GM19455 (cell line): ENCODE measurements around the gene CREB3L2.
"Not testable (repeated sequence)": the region's sequence is repeated elsewhere in the genome, so short reads cannot be mapped to it uniquely, and the experiment has no call there.

Experiments
- ATAC-seq: cut with Tn5 transposase; IDR thresholded peaks from one replicate; pipeline ENCODE4 v1.9.1; 2021; ENCODE audit not compliant: unreplicated experiment

The CREB3L2 gene

GRCh38 chr7:137846827-137847567, 154.9 kb downstream of the CREB3L2 start, which contains the start of gene DGKI:
DGKI (minus strand) TSS chr7:137846974.
- ATAC-seq, result peak; percentile 44

GRCh38 chr7:137846549-137846826, 155.4 kb downstream of the CREB3L2 start:
- ATAC-seq, result no peak

- ATAC-seq, result no peak
Measured at GRCh38 chr7:137844677-137845425, 157.0 kb downstream of the CREB3L2 start.

GRCh38 chr7:137839903-137840779, 161.7 kb downstream of the CREB3L2 start:
- ATAC-seq, result no peak

- ATAC-seq, result no peak
Measured at GRCh38 chr7:137838706-137839315, 163.1 kb downstream of the CREB3L2 start.

- no peak for ATAC-seq
Measured at GRCh38 chr7:137836541-137836940, 165.3 kb downstream of the CREB3L2 start.

- ATAC-seq, result no peak
Measured at GRCh38 chr7:137836113-137836509, 165.8 kb downstream of the CREB3L2 start.

GRCh38 chr7:137835486-137836112, 166.3 kb downstream of the CREB3L2 start:
- ATAC-seq, result no peak

GRCh38 chr7:137834552-137834951, 167.3 kb downstream of the CREB3L2 start:
- no peak for ATAC-seq

GRCh38 chr7:137832990-137833389, 168.9 kb downstream of the CREB3L2 start:
- ATAC-seq, result not testable (repeated sequence)

- no peak for ATAC-seq
Measured at GRCh38 chr7:137832382-137832781, 169.5 kb downstream of the CREB3L2 start.

GRCh38 chr7:137831555-137831954, 170.3 kb downstream of the CREB3L2 start:
- not testable (repeated sequence) for ATAC-seq

GRCh38 chr7:137829337-137829992, 172.4 kb downstream of the CREB3L2 start:
- ATAC-seq, result no peak

GRCh38 chr7:137828456-137828855, 173.4 kb downstream of the CREB3L2 start:
- ATAC-seq, result no peak

GRCh38 chr7:137825489-137825888, 176.4 kb downstream of the CREB3L2 start:
- no peak for ATAC-seq
